IPS-18c (cell line): ENCODE measurements around the gene LEFTY1.

ENCODE experiments used
- H3K4me3 ChIP-seq: 2 replicates; pipeline ENCODE4 v1.7.0; 2013; ENCODE audit warnings: low read depth, mild to moderate bottlenecking, low read length, moderate library complexity; ENCODE audit not compliant: insufficient read depth
- H3K9me3 ChIP-seq: one replicate; pipeline ENCODE4 v1.6.1; 2013; ENCODE audit warnings: mild to moderate bottlenecking, low read length, moderate library complexity; ENCODE audit not compliant: control insufficient read depth, insufficient read depth

LEFTY1 gene

GRCh38 chr1:225919906-225920305 is 31.0 kb upstream of the LEFTY1 start:
- Histone ChIP-seq H3K4me3 (no peak overlapping the region), H3K9me3 (peaks cover 5% of the 10 kb centered on the region)

- H3K4me3 ChIP-seq: no peak overlapping the region
- peaks cover 2% of the 10 kb centered on the region for H3K9me3 ChIP-seq
Observed at GRCh38 chr1:225918280-225918679, 29.3 kb upstream of the LEFTY1 start.

GRCh38 chr1:225917536-225917935 is 28.6 kb upstream of the LEFTY1 start:
- Histone ChIP-seq H3K9me3 (peaks cover 2% of the 10 kb centered on the region), H3K4me3 (no peak overlapping the region)

- Histone ChIP-seq H3K9me3 (peaks cover 2% of the 10 kb centered on the region), H3K4me3 (no peak overlapping the region)
Observed at GRCh38 chr1:225917101-225917500, 28.2 kb upstream of the LEFTY1 start.

- Histone ChIP-seq H3K4me3 (no peak overlapping the region), H3K9me3 (no peaks in the 10 kb centered on the region)
Observed at GRCh38 chr1:225915538-225915991, 26.6 kb upstream of the LEFTY1 start.

- H3K4me3 ChIP-seq: no peak overlapping the region
- no peaks in the 10 kb centered on the region for H3K9me3 ChIP-seq
Observed at GRCh38 chr1:225914947-225915346, 26.0 kb upstream of the LEFTY1 start.

- Histone ChIP-seq H3K4me3 (no peak overlapping the region), H3K9me3 (no peaks in the 10 kb centered on the region)
Observed at GRCh38 chr1:225914391-225914790, 25.4 kb upstream of the LEFTY1 start.

GRCh38 chr1:225911191-225912130 is 22.5 kb upstream of the LEFTY1 start:
- H3K4me3 ChIP-seq: 0 out of 2 replicates have a peak overlapping the region, but pooled peaks have one; percentile 9

GRCh38 chr1:225909477-225909876 is 20.5 kb upstream of the LEFTY1 start:
- no peaks in the 10 kb centered on the region for H3K9me3 ChIP-seq
- H3K4me3 ChIP-seq: no peak overlapping the region

More at GRCh38 chr1:225911191-225912130, 22.5 kb upstream of the LEFTY1 start:
- H3K9me3 ChIP-seq: no peaks in the 10 kb centered on the region

- no peak overlapping the region for H3K4me3 ChIP-seq
- H3K9me3 ChIP-seq: no peaks in the 10 kb centered on the region
Observed at GRCh38 chr1:225908773-225909172, 19.8 kb upstream of the LEFTY1 start.

- H3K4me3 ChIP-seq: no peak overlapping the region
- no peaks in the 10 kb centered on the region for H3K9me3 ChIP-seq
Observed at GRCh38 chr1:225908013-225908640, 19.2 kb upstream of the LEFTY1 start.

GRCh38 chr1:225907341-225907740 is 18.4 kb upstream of the LEFTY1 start:
- Histone ChIP-seq H3K4me3 (no peak overlapping the region), H3K9me3 (no peaks in the 10 kb centered on the region)

GRCh38 chr1:225906467-225906866 is 17.5 kb upstream of the LEFTY1 start:
- H3K4me3 ChIP-seq: no peak overlapping the region
- no peaks in the 10 kb centered on the region for H3K9me3 ChIP-seq

- H3K9me3 ChIP-seq: no peaks in the 10 kb centered on the region
Observed at GRCh38 chr1:225903623-225904022, 14.7 kb upstream of the LEFTY1 start.

GRCh38 chr1:225899044-225899925 is 10.3 kb upstream of the LEFTY1 start:
- no peaks in the 10 kb centered on the region for H3K9me3 ChIP-seq
- no peak overlapping the region; the same call in 1 of the 2 replicates for H3K4me3 ChIP-seq

More at GRCh38 chr1:225903623-225904022, 14.7 kb upstream of the LEFTY1 start:
- no peak overlapping the region for H3K4me3 ChIP-seq

GRCh38 chr1:225897595-225898514 is 8.9 kb upstream of the LEFTY1 start:
- H3K9me3 ChIP-seq: no peaks in the 10 kb centered on the region
- H3K4me3 ChIP-seq: no peak overlapping the region
